Activated T-helper 1 cell treated with anti-CD3 and anti-CD28 coated beads, Interleukin-12 subunit alpha, Interleukin-12 subunit beta, Interleukin-2, Interleukin-4 antibody, amounts not matched to agents 30 ng/mL and 10 ng/mL and 1 ng/mL, durations not matched to agents 14 hours and 24 hours and 36 hours (primary cell): ENCODE data around the gene DRC7. TPM values are rescaled to one million over a fixed set of nuclear protein-coding genes. Genes with fewer than 3 reads are reported as not detected.

Source experiments
- DNase-seq: peaks from one replicate; pipeline ENCODE4 v3.0.0; 2021; ENCODE audit warnings: low spot score
- H3K27ac Mint-ChIP-seq: one replicate; pipeline ENCODE4 v1.8.0; 2021; ENCODE audit warnings: mild to moderate bottlenecking, mixed read lengths
- H3K27me3 Mint-ChIP-seq: one replicate; pipeline ENCODE4 v1.8.0; 2022; ENCODE audit warnings: mild to moderate bottlenecking, moderate library complexity, mixed read lengths; ENCODE audit not compliant: insufficient read depth
- H3K36me3 Mint-ChIP-seq: one replicate; pipeline ENCODE4 v1.8.0; 2021; ENCODE audit warnings: low read depth, mixed read lengths
- H3K4me1 Mint-ChIP-seq: one replicate; pipeline ENCODE4 v1.8.0; 2021; ENCODE audit warnings: low read depth, mixed read lengths
- H3K4me3 Mint-ChIP-seq: one replicate; pipeline ENCODE4 v1.8.0; 2021; ENCODE audit warnings: mild to moderate bottlenecking, moderate library complexity, mixed read lengths
- H3K9me3 Mint-ChIP-seq: one replicate; pipeline ENCODE4 v1.8.0; 2021; ENCODE audit warnings: mixed read lengths
- intact Hi-C: fragments of 100-400 bp; cut with micrococcal nuclease; formaldehyde crosslinking; loops from one replicate; pipeline ENCODE4 v1.15.1; 2024
- total RNA-seq: library from RNA; stranded (reverse); gene quantifications from 2 replicates; pipeline ENCODE4 v1.2.3, GENCODE V29; 2022

Gene DRC7
- total RNA-seq, 1 donor from 2014 or later, result not detected

DNA sequence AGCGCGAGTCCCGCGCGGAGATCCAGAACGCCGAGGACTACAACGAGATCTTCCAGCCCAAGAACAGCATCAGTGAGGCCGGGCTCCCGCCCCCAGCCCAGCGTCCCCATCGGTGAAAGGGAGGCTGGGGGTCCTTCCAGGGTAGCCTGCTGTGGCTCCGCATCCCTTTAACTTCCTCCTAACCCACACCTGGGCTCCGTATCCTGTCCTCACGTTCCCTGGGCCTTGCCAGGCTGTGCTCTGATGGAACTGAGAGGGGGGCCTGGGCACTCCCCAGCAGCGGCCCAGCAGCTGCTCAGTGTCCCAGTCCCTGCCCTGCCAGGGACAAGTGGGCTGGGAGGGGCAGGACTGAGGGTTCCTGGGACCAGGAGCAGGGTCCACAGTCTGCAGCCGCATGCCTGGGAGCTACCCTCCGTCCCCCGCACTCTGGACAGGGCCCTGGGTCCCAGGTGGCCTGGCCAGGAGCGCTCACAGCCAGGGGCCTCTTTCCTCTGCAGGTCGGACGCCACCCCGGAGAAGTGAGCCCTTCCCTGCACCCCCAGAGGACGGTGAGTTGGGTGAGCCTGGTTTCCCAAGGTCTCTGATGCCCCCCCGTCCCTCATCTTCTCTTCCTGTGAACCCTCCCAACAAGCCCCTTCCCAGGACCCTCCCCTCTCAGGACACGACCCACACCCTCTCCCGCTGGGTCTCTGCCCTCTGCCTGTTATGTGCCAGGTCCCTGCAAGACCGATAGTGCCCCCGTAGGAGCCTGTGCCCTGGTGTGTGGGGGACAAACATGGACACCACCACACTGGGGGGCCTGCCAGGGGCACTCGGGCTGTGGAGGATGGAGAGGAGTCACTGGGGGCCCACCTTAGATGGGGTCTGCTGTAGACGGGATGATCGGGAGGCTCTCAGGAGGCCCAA is 59.1 kb downstream of the DRC7 start:
- Mint-ChIP-seq H3K4me3 (no peak overlapping the region), H3K4me1 (no peaks in the 10 kb centered on the region), H3K36me3 (no peaks in the 10 kb centered on the region), H3K9me3 (no peaks in the 10 kb centered on the region), H3K27me3 (no peaks in the 10 kb centered on the region), H3K27ac (peak overlapping the region; percentile 52)
- intact Hi-C loops, result no loop called here
- no peak for DNase-seq

DNA sequence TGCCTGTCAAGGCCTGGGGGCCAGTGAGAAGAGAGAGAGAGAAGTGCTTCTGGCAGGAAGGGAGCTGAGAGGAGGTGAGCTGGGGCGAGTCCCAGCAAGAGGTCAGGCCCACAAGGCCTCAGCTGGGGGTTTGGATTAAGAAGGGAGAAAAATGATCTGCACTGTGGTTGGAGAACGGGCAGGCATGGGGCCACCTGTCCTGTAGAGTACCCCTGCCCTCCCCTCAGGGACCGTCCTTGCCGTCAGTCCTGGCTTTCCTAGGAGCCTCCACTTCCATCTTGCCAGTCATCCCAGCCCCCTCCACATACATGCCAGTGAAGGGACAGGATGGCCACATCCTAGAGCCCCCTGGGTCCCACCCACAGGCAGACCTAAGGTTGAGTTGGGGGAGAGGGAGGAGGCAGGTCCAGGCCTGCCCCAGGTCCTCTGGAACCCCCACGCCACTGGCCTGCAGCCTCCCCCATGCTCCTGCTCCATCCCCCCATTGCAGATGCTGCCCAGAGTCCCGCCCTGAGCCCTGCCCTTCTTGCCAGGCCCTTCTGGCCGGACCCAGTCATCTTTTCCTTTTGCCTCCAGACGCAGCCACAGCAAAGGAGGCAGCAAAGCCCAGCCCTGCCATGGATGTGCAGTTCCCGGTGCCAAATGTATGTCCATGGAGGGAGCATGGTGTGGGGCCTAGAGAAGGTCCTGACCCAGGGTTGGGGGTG is 59.9 kb downstream of the DRC7 start:
- Mint-ChIP-seq H3K36me3 (no peaks in the 10 kb centered on the region), H3K4me1 (no peaks in the 10 kb centered on the region), H3K9me3 (no peaks in the 10 kb centered on the region), H3K4me3 (no peak overlapping the region), H3K27ac (peak overlapping the region; percentile 52), H3K27me3 (no peaks in the 10 kb centered on the region)
- no peak for DNase-seq
- intact Hi-C loops, result loop anchor here (5.0 kb wide), 1 partner anchor 43 kb away; no protein-coding TSS in a partner anchor

DNA sequence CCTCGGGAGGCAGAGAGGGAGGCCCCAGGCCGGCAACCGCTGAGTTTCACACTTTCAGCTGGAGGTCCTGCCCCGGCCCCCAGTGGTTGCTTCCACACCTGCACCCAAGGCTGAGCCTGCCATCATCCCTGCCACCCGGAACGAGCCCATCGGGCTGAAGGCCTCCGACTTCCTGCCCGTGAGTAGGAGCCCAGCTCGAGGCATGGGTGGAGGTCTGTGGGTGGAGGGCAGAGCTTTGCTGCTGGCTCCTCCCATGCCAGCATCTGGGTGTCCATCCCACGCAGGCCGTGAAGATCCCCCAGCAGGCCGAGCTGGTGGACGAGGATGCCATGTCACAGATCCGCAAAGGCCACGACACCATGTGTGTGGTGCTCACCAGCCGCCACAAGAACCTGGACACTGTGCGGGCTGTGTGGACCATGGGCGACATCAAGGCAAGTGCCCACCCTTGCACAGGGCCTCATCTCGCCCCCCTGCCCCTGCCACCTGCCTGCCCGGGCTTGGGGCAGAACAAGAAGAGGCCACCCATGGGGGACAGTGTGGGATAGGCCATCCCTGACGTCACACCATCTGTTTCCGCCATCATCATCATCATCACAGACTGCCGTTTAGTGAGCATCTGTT is 60.6 kb downstream of the DRC7 start:
- H3K27ac Mint-ChIP-seq, result no peak overlapping the region
- intact Hi-C loops, result loop anchor here (5.0 kb wide), 1 partner anchor 42 kb away; no protein-coding TSS in a partner anchor
- DNase-seq, result no peak
- no peaks in the 10 kb centered on the region for H3K27me3 Mint-ChIP-seq
- no peaks in the 10 kb centered on the region for H3K9me3 Mint-ChIP-seq
- H3K36me3 Mint-ChIP-seq, result no peaks in the 10 kb centered on the region
- no peaks in the 10 kb centered on the region for H3K4me1 Mint-ChIP-seq
- no peak overlapping the region for H3K4me3 Mint-ChIP-seq

DNA sequence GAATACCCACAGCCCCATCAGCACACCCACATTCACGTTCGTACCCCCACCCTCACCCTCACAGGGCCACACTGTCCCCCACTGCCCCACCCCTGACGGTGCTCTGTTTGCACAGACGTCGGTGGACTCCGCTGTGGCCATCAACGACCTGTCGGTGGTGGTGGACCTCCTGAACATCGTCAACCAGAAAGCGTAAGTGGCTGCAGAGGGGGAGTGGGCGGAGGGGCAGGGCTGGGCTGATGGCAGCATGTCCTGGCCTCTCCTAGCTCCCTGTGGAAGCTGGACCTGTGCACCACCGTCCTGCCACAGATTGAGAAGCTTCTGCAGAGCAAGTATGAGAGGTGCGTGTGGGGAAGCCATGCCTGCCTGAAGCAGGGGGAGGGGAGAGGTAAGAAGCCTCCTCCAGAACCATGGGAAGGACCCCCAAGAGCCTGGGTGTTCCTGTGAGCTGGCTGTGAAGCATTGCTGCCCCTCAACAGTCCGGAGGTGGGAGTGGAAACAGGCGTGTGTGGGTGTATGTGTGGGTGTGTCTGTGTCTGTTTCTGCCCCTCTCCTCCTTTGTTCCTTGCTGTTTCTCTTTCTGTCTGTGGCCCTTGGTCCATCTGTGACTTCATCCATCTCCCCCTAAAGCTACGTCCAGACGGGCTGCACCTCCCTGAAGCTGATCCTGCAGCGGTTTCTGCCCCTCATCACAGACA is 61.3 kb downstream of the DRC7 start:
- Mint-ChIP-seq H3K27ac (no peak overlapping the region), H3K9me3 (no peaks in the 10 kb centered on the region)

DNA sequence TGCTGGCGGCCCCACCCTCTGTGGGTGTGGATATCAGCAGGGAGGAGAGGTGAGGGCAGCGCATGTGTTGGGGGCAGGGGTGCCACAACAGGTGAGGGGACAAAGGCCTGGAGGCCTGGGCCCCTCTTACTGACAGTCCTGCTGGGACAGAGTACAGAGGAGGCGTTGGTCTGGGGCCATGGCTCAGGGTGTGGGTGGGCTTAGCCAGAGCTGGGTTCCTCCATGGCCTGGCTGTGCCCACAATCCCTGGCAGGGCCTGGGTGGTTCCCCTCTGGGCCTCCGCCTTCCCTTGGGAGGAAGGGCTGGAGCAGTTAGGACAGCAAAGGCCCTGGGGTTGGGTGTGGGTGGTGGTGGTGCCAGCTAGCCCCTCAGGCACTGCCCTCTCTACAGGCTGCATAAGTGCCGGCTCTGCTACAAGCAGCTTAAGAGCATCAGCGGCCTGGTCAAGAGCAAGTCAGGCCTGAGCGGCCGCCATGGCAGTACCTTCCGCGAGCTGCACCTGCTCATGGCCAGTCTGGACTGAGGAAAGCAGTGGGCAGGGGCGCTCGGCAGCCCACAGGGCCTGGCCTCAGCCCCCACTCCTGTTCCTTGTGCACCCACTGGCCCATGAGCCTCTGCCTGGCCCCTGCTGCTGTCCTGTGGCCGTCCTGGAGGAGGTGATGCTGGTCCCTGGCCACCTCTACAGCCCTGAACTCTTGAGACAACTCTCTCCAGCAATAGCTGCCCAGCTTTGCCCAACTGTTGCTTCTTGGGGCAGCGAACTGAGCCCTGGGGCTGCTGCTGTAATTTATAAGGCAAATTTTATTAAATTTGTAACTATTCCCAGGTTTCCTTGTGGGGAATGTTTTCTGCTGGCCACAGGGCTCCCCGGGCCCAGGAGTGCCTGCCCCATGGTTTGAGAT is 62.1 kb downstream of the DRC7 start:
- no peaks in the 10 kb centered on the region for H3K36me3 Mint-ChIP-seq

More for the DNA sequence above, 61.3 kb downstream of the DRC7 start:
- Mint-ChIP-seq H3K4me1 (no peaks in the 10 kb centered on the region), H3K36me3 (no peaks in the 10 kb centered on the region), H3K4me3 (no peak overlapping the region), H3K27me3 (no peaks in the 10 kb centered on the region)
- DNase-seq, result no peak
- intact Hi-C loops, result loop anchor here (5.0 kb wide), 1 partner anchor 41 kb away; no protein-coding TSS in a partner anchor

DNA sequence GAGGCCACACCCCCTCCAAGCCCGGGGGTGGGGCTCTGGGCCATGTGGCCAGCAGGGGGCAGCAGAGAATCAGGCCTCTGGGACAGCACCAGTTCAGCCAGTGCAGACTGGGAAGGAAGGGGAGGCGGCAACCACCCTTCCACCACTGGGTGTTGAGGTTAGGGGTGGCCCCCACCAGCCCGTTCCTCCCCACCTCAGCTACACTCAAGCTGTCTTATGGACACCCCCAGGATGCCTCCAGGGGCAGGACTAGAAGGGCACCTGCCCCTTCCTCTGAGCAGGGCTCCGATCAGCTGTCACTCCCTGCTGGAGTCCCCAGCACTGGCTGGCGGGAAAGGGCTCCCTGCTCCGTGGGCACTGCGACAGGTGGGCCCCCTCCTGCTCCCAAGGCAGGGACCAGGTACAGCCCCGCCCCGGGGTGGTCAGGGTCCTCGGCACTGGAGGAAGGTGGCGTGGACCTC is 62.8 kb downstream of the DRC7 start:
- Mint-ChIP-seq H3K4me1 (no peaks in the 10 kb centered on the region), H3K36me3 (no peaks in the 10 kb centered on the region), H3K27ac (no peak overlapping the region), H3K27me3 (no peaks in the 10 kb centered on the region), H3K9me3 (no peaks in the 10 kb centered on the region), H3K4me3 (no peak overlapping the region)
- intact Hi-C loops, result loop anchor here (1.0 to 5.0 kb wide), 8 partner anchors 22 to 242 kb away; partner anchors contain the start of gene KATNB1
- peak; percentile 81 for DNase-seq

More for the DNA sequence above, 62.1 kb downstream of the DRC7 start:
- H3K9me3 Mint-ChIP-seq, result no peaks in the 10 kb centered on the region
- intact Hi-C loops, result loop anchor here (1.0 to 5.0 kb wide), 8 partner anchors 21 to 243 kb away; partner anchors contain the start of gene KATNB1
- H3K27me3 Mint-ChIP-seq, result no peaks in the 10 kb centered on the region
- H3K4me1 Mint-ChIP-seq, result no peaks in the 10 kb centered on the region
- no peak overlapping the region for H3K4me3 Mint-ChIP-seq
- no peak overlapping the region for H3K27ac Mint-ChIP-seq
- no peak for DNase-seq

DNA sequence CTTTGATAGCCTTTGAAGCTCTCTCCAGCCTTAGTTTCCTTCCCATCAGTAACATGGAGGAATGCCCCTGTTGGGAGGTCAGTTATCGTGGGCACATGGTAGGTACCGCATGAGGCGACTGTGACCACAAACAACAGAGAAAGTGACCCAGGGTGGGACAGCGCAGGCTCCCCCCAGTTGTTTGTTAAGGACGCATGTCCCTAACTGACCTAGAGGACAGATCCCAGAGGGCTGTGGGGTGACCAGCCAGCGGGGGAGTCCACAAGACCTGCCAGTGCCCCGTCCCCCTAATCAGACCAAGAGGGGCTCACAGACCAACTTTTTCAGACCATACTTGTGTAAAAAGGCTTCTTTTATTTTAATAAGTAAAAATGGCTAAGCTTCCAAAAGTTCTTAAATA is 63.3 kb downstream of the DRC7 start:
- Mint-ChIP-seq H3K36me3 (no peaks in the 10 kb centered on the region), H3K27me3 (no peaks in the 10 kb centered on the region), H3K27ac (no peak overlapping the region), H3K9me3 (no peaks in the 10 kb centered on the region), H3K4me1 (no peaks in the 10 kb centered on the region), H3K4me3 (no peak overlapping the region)
- no peak for DNase-seq
- intact Hi-C loops, result loop anchor here (1.0 to 5.0 kb wide), 8 partner anchors 23 to 241 kb away; partner anchors contain the start of gene KATNB1

DNA sequence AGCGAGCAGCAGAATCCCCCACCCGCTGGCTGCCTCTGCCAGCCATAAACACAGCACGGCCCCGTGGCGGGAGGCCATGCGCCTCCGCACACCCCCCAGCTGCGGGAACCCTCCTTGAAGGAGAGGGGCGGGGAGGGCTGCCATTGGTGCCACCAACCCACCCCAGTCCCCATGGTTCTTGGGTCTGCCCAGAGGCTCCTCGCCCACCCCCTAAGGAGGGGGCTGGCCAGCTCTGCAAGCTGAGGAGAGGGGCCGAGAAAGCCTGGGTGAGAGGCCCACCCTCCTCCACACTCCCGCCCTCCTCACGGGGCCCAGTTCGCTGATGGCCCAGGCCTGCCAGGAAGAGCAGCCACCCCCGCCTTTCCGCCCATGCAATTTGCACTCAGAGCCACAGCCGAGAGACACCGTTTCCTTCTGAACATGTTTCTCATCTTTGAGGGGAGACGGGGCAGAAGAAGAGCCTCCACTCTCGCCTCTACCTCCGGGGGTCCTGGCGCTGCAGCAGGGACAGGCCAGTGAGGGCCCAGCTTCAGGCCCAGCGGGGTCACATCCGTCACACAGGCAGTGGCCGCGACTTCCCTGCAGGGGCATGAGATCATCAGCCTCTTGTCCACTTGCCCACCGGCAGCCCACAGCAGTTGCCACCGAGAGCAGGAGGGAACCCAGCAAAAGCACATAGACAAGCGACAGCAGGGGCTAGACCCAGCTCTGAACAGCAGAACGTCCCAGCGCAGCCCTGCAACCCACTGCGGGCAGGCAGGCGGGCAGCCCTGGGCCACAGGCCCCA is 63.9 kb downstream of the DRC7 start:
- Mint-ChIP-seq H3K27ac (no peak overlapping the region), H3K9me3 (no peaks in the 10 kb centered on the region), H3K4me3 (no peak overlapping the region), H3K4me1 (no peaks in the 10 kb centered on the region), H3K27me3 (no peaks in the 10 kb centered on the region), H3K36me3 (no peaks in the 10 kb centered on the region)
- no peak for DNase-seq
- intact Hi-C loops, result loop anchor here (5.0 kb wide), 1 partner anchor 39 kb away; no protein-coding TSS in a partner anchor

DNA sequence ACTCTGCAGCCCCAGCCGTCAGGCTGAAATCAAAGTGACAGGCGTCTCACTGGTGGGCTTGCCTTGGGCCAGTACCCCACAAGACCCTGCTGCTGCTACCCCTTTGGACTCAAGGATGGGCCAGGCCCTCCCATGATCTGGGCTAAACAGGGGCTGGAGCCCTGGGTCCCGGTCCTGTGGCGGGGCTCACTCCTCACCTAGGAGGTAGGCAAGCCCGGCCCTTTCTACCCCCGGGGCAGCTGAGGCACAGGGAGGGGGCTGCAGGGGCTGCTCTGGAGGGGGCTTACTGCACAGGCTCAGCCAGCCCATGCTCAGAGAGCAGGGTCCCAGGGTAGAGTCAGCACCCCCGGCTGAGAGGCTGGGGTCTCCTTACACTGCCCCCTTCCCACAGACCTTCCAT is 64.5 kb downstream of the DRC7 start:
- DNase-seq, result no peak
- H3K9me3 Mint-ChIP-seq, result no peaks in the 10 kb centered on the region
- no peaks in the 10 kb centered on the region for H3K36me3 Mint-ChIP-seq
- no peaks in the 10 kb centered on the region for H3K27me3 Mint-ChIP-seq
- no peak overlapping the region for H3K27ac Mint-ChIP-seq
- H3K4me1 Mint-ChIP-seq, result no peaks in the 10 kb centered on the region
- intact Hi-C loops, result loop anchor here (5.0 kb wide), 1 partner anchor 38 kb away; no protein-coding TSS in a partner anchor
- H3K4me3 Mint-ChIP-seq, result no peak overlapping the region

DNA sequence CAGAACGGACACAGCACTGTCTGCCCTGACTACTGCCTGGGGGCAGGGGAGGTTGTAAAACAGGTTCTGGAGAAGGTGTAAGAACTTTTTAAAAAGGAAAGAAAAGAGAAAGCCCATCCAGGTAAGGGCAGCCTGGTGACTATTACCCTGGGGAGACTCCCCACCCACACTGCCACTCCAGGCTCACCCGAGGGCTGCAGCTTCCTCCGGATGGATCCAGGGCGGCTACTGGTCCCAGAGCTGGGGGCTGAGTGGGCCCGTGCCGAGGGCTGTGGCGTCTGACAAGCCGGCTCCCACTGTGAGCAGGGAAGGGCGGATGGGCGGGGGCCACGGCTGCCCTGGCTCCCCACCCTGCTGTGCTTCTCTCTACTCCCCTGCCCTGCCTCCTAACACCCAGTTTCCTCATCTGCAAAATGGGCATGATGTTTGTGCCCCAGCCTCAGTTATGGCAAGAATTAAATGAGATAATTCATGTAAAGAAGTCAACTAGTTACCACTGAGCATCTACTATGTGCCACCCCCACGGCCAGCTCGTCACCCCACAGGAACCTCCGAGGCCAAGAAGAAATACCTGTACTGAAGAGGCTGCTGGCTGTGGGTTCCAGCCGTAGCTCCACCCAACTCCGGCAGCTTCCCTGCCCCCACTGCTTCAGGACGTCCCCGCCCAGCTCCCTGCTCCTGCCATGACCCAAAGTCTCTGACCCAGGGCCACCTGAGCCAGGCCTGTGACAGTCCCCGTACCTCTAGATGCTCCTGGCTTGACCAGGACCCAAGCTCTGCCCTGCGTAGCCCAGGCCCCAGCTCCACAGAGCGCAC is 65.1 kb downstream of the DRC7 start:
- Mint-ChIP-seq H3K36me3 (no peaks in the 10 kb centered on the region), H3K9me3 (no peaks in the 10 kb centered on the region), H3K4me1 (no peaks in the 10 kb centered on the region), H3K27me3 (no peaks in the 10 kb centered on the region), H3K27ac (no peak overlapping the region), H3K4me3 (no peak overlapping the region)
- no peak for DNase-seq
- intact Hi-C loops, result loop anchor here (5.0 kb wide), 1 partner anchor 38 kb away; no protein-coding TSS in a partner anchor
